Esophagus muscularis mucosa (tissue), 3 donors: ENCODE data around the gene CAD.

Experiments
- POLR2AphosphoS5 ChIP-seq, 2 donors: sonication (generic); formaldehyde crosslinking; IDR thresholded peaks; one replicate each; pipeline ENCODE4 v1.6.1; 2017; ENCODE audit warnings: antibody characterized with exemption in 2 of 2
- TF ChIP-seq, protein P1 (sequence below), 3 experiments: fragments of 200-600 bp in 2 of 3; fragments of 450-650 bp in 1 of 3; sonication (generic) in 2 of 3; IDR thresholded peaks; one replicate each; pipeline ENCODE4 v1.5.1; 2017 to 2019; ENCODE audit warnings: antibody characterized with exemption in 3 of 3, mild to moderate bottlenecking in 2 of 3, moderate library complexity in 1 of 3

DNA sequence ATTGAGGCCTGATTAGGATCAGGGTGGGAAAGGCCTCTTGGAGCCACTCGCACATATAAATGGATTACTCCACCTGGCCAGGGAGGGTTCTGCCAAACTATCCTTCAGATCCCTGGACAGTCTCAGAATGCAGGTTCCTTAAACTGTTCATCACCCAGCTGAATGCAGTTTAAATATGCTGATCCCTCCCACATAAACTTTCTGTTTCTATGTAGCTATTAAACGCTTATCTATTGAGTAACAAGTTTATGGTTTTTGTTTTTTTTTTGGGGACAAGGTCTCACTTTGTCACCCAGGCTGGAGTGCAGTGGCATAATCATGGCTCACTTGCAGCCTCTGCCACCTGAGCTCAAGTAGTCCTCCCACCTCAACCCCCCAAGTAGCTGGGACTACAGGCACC lies 1.9 kb downstream of the CAD start:
- TF ChIP-seq, protein P1, sequence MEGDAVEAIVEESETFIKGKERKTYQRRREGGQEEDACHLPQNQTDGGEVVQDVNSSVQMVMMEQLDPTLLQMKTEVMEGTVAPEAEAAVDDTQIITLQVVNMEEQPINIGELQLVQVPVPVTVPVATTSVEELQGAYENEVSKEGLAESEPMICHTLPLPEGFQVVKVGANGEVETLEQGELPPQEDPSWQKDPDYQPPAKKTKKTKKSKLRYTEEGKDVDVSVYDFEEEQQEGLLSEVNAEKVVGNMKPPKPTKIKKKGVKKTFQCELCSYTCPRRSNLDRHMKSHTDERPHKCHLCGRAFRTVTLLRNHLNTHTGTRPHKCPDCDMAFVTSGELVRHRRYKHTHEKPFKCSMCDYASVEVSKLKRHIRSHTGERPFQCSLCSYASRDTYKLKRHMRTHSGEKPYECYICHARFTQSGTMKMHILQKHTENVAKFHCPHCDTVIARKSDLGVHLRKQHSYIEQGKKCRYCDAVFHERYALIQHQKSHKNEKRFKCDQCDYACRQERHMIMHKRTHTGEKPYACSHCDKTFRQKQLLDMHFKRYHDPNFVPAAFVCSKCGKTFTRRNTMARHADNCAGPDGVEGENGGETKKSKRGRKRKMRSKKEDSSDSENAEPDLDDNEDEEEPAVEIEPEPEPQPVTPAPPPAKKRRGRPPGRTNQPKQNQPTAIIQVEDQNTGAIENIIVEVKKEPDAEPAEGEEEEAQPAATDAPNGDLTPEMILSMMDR (IDR thresholded peaks at IDR 0.05): no peak
- TF ChIP-seq POLR2AphosphoS5 (IDR thresholded peaks at IDR 0.05): no peak
